Astrocyte (in vitro differentiated cells and primary cell): Measurements from ENCODE around the gene CHAD. TPM values are rescaled to one million over a fixed set of nuclear protein-coding genes. Genes with fewer than 3 reads are reported as not detected.

ENCODE experiments used
- DNase-seq: peaks from one replicate; pipeline ENCODE4 v3.0.0-alpha.2; 2010; ENCODE audit warnings: low read depth
- FAIRE-seq: peaks from 2 replicates; lab custom pipeline; 2011; peaks lifted over from hg19 to GRCh38; lab: Jason Lieb, UNC
- H2AFZ ChIP-seq: 2 replicates; pipeline ENCODE4 v1.6.0; 2012; ENCODE audit warnings: low read depth, low read length, inconsistent platforms
- H3K27ac ChIP-seq: 2 replicates; pipeline ENCODE4 v1.5.1; 2011; ENCODE audit warnings: low read depth, low read length, inconsistent platforms
- H3K27me3 ChIP-seq: 2 replicates; pipeline ENCODE4 v1.6.0; 2011; ENCODE audit warnings: low read length, inconsistent platforms; ENCODE audit not compliant: insufficient read depth
- H3K36me3 ChIP-seq: 2 replicates; pipeline ENCODE4 v1.5.1; 2011; ENCODE audit warnings: low read length, inconsistent platforms; ENCODE audit not compliant: insufficient read depth
- H3K4me1 ChIP-seq: 2 replicates; pipeline ENCODE4 v1.5.1; 2011; ENCODE audit warnings: low read length, inconsistent platforms; ENCODE audit not compliant: insufficient read depth
- H3K4me2 ChIP-seq: 2 replicates; pipeline ENCODE4 v1.6.0; 2012; ENCODE audit warnings: low read length, inconsistent platforms
- H3K4me3 ChIP-seq: 2 replicates; pipeline ENCODE4 v1.5.1; 2011; ENCODE audit warnings: low read depth, mild to moderate bottlenecking, low read length, inconsistent platforms; ENCODE audit not compliant: insufficient read depth
- H3K79me2 ChIP-seq: 2 replicates; pipeline ENCODE4 v1.6.0; 2012; ENCODE audit warnings: mild to moderate bottlenecking, low read length, inconsistent platforms; ENCODE audit not compliant: insufficient read depth
- H3K9ac ChIP-seq: 2 replicates; pipeline ENCODE4 v1.6.0; 2012; ENCODE audit warnings: mild to moderate bottlenecking, low read length, inconsistent platforms
- H3K9me3 ChIP-seq: 2 replicates; pipeline ENCODE4 v1.5.1; 2012; ENCODE audit warnings: low read depth, mild to moderate bottlenecking, low read length, inconsistent platforms; ENCODE audit not compliant: insufficient read depth
- H4K20me1 ChIP-seq: 2 replicates; pipeline ENCODE4 v1.6.0; 2012; ENCODE audit warnings: low read length, inconsistent platforms; ENCODE audit not compliant: insufficient read depth
- H3K27ac Mint-ChIP-seq: one replicate; pipeline ENCODE4 v1.8.0; 2021; ENCODE audit warnings: mild to moderate bottlenecking, mixed read lengths; ENCODE audit not compliant: unreplicated experiment
- H3K27me3 Mint-ChIP-seq: one replicate; pipeline ENCODE4 v1.8.0; 2021; ENCODE audit warnings: low read depth, mixed read lengths; ENCODE audit not compliant: unreplicated experiment
- H3K36me3 Mint-ChIP-seq: one replicate; pipeline ENCODE4 v1.8.0; 2021; ENCODE audit warnings: low read depth, mixed read lengths; ENCODE audit not compliant: unreplicated experiment
- H3K4me1 Mint-ChIP-seq: one replicate; pipeline ENCODE4 v1.8.0; 2021; ENCODE audit warnings: low read depth, mixed read lengths; ENCODE audit not compliant: unreplicated experiment
- H3K4me3 Mint-ChIP-seq: one replicate; pipeline ENCODE4 v1.8.0; 2021; ENCODE audit warnings: mild to moderate bottlenecking, moderate library complexity, mixed read lengths; ENCODE audit not compliant: unreplicated experiment
- H3K9me3 Mint-ChIP-seq: one replicate; pipeline ENCODE4 v1.8.0; 2021; ENCODE audit warnings: mild to moderate bottlenecking, mixed read lengths; ENCODE audit not compliant: unreplicated experiment
- EZH2 ChIP-seq: IDR thresholded peaks from 2 replicates; pipeline ENCODE4 v1.6.1; 2012; ENCODE audit warnings: mild to moderate bottlenecking, low read length, inconsistent platforms; ENCODE audit not compliant: insufficient read depth
- total RNA-seq: library from RNA; stranded (reverse); gene quantifications from 2 replicates; pipeline ENCODE4 v1.2.1, GENCODE V29; 2021
- TF ChIP-seq, protein P1 (sequence below): IDR thresholded peaks from 2 replicates; pipeline ENCODE4 v1.5.1; 2011; ENCODE audit warnings: low read depth, mild to moderate bottlenecking, inconsistent platforms, low read length, moderate library complexity; ENCODE audit not compliant: insufficient read depth

Gene CHAD
- total RNA-seq, 1 donor from 2014 or later: not detected

DNA sequence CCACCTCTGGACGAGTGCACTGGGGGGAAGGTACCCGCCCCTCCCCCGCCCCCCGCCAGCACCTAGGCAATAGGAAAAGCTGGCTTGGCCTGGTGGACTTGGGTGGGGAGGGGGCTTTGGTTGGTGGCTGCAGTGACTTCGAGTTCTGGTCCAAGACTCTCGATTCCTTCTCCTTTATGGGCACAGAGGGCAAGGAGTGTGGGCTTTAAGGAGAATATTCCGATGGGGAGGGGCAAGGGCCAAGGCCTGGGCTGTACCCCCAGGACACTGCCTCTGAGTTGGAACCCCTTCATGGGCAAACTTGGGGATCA, 42.3 kb downstream of the CHAD start:
- Histone ChIP-seq H3K9me3 (no peaks in the 10 kb centered on the region), H3K4me1 (peaks cover 27% of the 10 kb centered on the region), H3K79me2 (no peaks in the 10 kb centered on the region), H3K27me3 (no peaks in the 10 kb centered on the region), H4K20me1 (no peaks in the 10 kb centered on the region), H3K27ac (no peak overlapping the region), H3K9ac (peak overlapping the region; percentile 82), H3K4me2 (peak overlapping the region; percentile 89), H2AFZ (peak overlapping the region; percentile 68), H3K4me3 (peak overlapping the region; percentile 57), H3K36me3 (peaks cover 2% of the 10 kb centered on the region)
- TF ChIP-seq, protein P1, sequence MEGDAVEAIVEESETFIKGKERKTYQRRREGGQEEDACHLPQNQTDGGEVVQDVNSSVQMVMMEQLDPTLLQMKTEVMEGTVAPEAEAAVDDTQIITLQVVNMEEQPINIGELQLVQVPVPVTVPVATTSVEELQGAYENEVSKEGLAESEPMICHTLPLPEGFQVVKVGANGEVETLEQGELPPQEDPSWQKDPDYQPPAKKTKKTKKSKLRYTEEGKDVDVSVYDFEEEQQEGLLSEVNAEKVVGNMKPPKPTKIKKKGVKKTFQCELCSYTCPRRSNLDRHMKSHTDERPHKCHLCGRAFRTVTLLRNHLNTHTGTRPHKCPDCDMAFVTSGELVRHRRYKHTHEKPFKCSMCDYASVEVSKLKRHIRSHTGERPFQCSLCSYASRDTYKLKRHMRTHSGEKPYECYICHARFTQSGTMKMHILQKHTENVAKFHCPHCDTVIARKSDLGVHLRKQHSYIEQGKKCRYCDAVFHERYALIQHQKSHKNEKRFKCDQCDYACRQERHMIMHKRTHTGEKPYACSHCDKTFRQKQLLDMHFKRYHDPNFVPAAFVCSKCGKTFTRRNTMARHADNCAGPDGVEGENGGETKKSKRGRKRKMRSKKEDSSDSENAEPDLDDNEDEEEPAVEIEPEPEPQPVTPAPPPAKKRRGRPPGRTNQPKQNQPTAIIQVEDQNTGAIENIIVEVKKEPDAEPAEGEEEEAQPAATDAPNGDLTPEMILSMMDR: no peak
- TF ChIP-seq EZH2: no peak
- Mint-ChIP-seq H3K4me3 (peak overlapping the region; percentile 87), H3K27ac (peak overlapping the region; percentile 47), H3K27me3 (no peaks in the 10 kb centered on the region), H3K9me3 (no peaks in the 10 kb centered on the region), H3K36me3 (peaks cover 7% of the 10 kb centered on the region), H3K4me1 (peaks cover 23% of the 10 kb centered on the region)
- no peak for FAIRE-seq
- no peak for DNase-seq

DNA sequence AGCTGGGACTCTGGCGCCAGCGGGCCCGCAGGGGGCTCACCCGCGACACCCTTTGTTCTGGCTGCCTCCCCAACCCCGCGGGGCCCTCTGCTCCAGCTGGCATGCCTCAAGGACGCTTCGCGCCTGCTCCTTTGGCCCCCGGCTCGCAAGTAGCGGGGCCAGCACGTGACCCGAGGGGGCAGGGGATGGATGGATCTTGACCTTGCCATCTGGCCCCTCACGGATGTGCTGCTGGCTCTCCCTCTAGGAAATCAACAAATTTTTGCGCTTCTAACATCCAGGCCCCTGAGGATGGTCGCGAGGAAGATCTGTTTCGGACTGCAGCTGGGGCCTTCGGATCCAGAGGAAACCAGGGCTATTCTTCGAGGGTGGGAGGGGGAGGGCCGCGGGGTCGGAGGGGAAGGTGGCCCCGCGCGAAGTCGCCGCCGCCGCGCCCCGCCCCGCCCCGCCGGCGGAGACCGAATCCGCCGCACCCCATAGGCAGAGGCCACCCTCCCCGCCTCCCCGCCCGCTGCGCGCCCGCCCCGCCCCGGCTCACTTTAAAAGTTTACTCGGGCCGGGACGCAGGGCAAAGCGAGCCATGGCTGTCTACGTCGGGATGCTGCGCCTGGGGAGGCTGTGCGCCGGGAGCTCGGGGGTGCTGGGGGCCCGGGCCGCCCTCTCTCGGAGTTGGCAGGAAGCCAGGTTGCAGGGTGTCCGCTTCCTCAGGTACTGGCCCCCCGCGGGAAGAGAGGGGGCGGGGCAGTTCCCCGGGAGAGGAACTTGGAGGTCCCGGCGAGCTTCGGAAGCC, 42.8 kb downstream of the CHAD start, which contains the start of gene ACSF2:
Gene ACSF2, plus strand, starts transcription at position 537 of the 790 bp plus-strand sequence. Its CDS starts 44 bp downstream, at position 581.
- no peaks in the 10 kb centered on the region for H3K27me3 ChIP-seq
- H3K9me3 ChIP-seq: no peaks in the 10 kb centered on the region
- peak within 1 kb of the TSS; percentile 51 for H3K27ac ChIP-seq
- DNase-seq (no peak), FAIRE-seq (no peak)
- H3K27me3 Mint-ChIP-seq: no peaks in the 10 kb centered on the region
- H3K4me3 ChIP-seq: peak within 1 kb of the TSS; percentile 59
- peaks cover 23% of the 10 kb centered on the region for H3K4me1 Mint-ChIP-seq
- H3K27ac Mint-ChIP-seq: peak within 1 kb of the TSS; percentile 47
- H2AFZ ChIP-seq: peak within 1 kb of the TSS; percentile 93
- peak within 1 kb of the TSS; percentile 89 for H3K4me2 ChIP-seq
- H3K9me3 Mint-ChIP-seq: no peaks in the 10 kb centered on the region
- no peaks in the 10 kb centered on the region for H3K36me3 ChIP-seq
- peak within 1 kb of the TSS; percentile 87 for H3K4me3 Mint-ChIP-seq
- H3K4me1 ChIP-seq: peaks cover 27% of the 10 kb centered on the region
- H3K36me3 Mint-ChIP-seq: peaks cover 7% of the 10 kb centered on the region
- H3K79me2 ChIP-seq: no peaks in the 10 kb centered on the region
- no peaks in the 10 kb centered on the region for H4K20me1 ChIP-seq
- no peak for TF ChIP-seq EZH2
- TF ChIP-seq, protein P1: no peak
- H3K9ac ChIP-seq: peak within 1 kb of the TSS; percentile 82
